ENCODE data around the gene CEMIP. TPM values are rescaled to one million over a fixed set of nuclear protein-coding genes. Genes with fewer than 3 reads are reported as not detected.

CEMIP gene
- polyA plus RNA-seq, 1 donor from 2014 or later, result not detected

DNA sequence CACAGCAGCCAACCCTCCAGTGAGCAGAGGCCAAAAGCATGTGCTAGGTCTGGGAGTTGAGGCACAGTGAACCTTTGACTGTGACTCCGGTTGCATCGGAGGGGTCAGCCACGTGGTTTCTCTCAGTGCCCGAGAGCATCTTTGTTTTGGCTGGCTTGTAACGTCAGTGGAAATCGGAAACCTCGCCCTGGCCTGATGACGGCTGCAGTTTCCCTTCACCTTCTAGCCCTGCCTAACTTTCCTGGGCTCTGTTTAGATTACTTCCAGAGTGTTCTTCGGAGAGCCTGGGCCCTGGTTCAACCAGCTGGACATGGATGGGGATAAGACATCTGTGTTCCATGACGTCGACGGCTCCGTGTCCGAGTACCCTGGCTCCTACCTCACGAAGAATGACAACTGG is 153.8 kb downstream of the CEMIP start:
- H3K27me3 Mint-ChIP-seq, result no peaks in the 10 kb centered on the region
- no peaks in the 10 kb centered on the region for H3K4me1 Mint-ChIP-seq
- no peaks in the 10 kb centered on the region for H3K9me3 Mint-ChIP-seq
- peaks cover 12% of the 10 kb centered on the region for H3K36me3 Mint-ChIP-seq
- no peak overlapping the region for H3K27ac Mint-ChIP-seq
- no peak overlapping the region for H3K4me3 Mint-ChIP-seq

DNA sequence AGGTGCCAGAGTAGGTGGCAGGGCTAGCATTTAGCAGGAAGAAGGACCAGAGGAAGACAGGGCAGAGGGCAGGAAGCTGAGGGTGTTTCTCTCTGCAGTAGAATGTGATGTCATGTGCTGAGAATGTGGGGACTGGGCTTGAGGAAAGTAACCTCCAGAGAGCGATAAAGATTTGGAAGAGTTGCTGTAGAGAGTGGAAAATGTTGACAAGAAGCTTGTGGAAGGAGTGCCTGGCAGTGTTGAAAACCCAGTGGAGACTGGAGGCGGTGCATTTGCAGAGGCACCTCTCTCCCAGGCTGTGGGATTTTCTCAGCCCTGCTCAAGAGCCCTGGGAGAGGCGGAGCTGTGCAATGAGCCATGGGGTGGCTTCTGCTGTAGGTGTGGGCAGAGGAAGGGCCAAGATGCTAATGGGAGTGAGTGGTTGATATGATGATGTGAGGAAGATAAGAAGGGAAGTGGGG is 155.6 kb downstream of the CEMIP start:
- Mint-ChIP-seq H3K27me3 (no peaks in the 10 kb centered on the region), H3K36me3 (peaks cover 12% of the 10 kb centered on the region), H3K4me1 (no peaks in the 10 kb centered on the region), H3K9me3 (no peaks in the 10 kb centered on the region), H3K4me3 (no peak overlapping the region), H3K27ac (no peak overlapping the region)

DNA sequence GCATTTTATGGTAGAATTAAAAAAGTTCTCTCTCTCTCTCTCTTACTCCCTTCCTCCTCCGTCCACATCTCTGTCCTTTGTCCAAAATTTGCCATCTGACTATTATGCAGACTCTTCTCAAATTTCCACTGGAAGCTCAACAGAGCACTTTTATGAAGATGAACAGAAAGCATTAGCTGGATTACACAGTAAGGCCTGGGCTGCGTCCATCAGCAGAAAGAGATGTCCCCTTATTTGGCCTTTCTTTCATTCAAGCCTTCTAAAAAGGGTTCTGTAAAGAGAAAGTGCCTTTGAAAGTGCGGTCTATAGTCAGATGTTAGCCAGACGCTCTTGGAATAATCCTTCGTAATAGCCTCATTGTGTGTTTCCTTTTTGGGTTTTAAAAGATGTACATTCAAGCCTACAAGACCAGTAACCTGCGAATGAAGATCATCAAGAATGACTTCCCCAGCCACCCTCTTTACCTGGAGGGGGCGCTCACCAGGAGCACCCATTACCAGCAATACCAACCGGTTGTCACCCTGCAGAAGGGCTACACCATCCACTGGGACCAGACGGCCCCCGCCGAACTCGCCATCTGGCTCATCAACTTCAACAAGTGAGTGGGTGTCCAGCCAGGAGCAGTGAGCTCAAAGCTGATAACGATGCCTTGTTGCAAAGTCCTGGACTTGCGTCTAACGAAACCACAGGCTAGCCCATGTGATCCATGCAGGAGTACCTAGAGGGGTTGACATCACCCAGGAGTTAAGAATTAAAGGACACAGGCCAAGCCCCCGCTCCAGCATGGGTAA is 157.3 kb downstream of the CEMIP start:
- Mint-ChIP-seq H3K9me3 (no peaks in the 10 kb centered on the region), H3K27ac (no peak overlapping the region), H3K27me3 (no peaks in the 10 kb centered on the region), H3K36me3 (peaks cover 14% of the 10 kb centered on the region), H3K4me3 (no peak overlapping the region), H3K4me1 (no peaks in the 10 kb centered on the region)

DNA sequence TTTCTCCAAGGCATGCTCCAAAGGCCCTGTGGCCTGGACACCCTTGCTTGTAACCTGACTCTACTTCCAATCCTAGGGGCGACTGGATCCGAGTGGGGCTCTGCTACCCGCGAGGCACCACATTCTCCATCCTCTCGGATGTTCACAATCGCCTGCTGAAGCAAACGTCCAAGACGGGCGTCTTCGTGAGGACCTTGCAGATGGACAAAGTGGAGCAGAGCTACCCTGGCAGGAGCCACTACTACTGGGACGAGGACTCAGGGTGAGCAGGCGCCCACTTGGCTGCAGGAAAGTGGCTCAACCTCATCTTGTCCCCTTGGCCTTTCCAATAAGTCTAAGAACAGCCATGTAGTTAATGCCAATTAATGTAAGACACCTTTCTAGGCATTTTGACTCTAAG is 158.5 kb downstream of the CEMIP start:
- Mint-ChIP-seq H3K27me3 (no peaks in the 10 kb centered on the region), H3K4me1 (no peaks in the 10 kb centered on the region), H3K9me3 (no peaks in the 10 kb centered on the region), H3K27ac (no peak overlapping the region), H3K4me3 (no peak overlapping the region), H3K36me3 (peaks cover 15% of the 10 kb centered on the region)

DNA sequence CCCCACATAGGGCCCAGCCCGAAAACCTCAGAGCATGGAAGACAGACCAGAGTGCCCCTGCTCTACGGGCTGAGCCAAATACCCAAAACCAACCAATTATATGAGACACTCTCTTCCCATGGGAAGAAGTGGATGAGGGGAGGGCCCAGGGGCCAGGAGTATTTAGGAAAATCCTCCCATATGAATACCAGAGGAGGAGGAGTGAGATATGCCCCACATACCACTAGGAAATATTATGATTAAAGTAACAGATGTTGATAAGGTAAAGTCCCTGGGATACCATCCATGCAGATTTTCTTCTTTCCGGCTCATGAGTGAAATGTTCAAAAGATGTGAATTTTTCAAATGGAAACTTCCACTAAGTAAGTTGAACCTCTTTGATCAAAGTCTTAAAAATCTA is 160.0 kb downstream of the CEMIP start:
- Mint-ChIP-seq H3K27ac (no peak overlapping the region), H3K36me3 (peaks cover 15% of the 10 kb centered on the region), H3K27me3 (no peaks in the 10 kb centered on the region), H3K9me3 (no peaks in the 10 kb centered on the region), H3K4me1 (no peaks in the 10 kb centered on the region), H3K4me3 (no peak overlapping the region)

DNA sequence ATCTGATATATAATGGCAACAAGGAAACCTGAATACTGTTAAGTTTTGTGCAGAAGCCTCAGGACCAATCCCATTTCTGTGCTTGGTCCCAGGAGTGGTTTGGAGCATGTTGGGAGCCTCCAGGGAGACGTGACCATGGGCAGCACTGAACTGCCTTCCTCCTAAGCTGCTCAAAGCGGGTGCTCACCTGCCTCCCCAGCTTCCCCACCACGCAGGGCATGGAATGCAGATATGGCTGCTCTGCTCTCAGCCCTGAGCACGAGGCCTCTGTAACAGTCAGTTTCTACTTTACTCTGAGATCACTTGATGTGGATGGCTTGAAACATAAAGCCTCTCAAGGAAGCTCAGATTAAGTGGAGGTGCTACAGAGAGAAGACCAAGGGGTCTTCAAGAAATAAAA is 161.2 kb downstream of the CEMIP start:
- H3K27ac Mint-ChIP-seq, result no peak overlapping the region
- no peak overlapping the region for H3K4me3 Mint-ChIP-seq
- peaks cover 16% of the 10 kb centered on the region for H3K36me3 Mint-ChIP-seq
- H3K9me3 Mint-ChIP-seq, result no peaks in the 10 kb centered on the region
- peaks cover 0 to under 1% (median under 1%) of the 10 kb centered on the region in 3 donors for H3K4me1 Mint-ChIP-seq
- no peaks in the 10 kb centered on the region for H3K27me3 Mint-ChIP-seq

DNA sequence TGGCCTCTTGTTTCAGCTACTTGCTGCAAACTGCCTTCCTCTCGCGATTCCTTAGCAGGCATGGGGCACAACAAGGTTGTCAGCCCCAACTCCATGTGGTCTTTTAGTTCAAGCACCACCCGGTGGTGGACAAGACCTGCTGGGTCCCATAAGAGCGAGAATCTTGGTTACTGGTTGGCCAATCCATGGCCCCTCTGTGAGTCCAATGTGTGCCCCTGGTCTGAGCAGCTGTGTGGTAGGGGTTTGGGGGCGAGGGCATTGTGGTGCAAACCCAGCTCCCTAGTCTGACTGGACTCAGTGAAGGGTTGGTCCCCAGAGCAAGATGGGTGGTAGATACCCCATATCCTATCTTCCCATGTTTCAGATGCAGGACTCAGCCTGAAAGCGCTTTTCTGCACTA is 161.7 kb downstream of the CEMIP start:
- Mint-ChIP-seq H3K9me3 (no peaks in the 10 kb centered on the region), H3K4me1 (peaks cover 4 to 5% (median 5%) of the 10 kb centered on the region in 3 donors), H3K27ac (no peak overlapping the region), H3K36me3 (peaks cover 16% of the 10 kb centered on the region), H3K27me3 (no peaks in the 10 kb centered on the region), H3K4me3 (no peak overlapping the region)

DNA sequence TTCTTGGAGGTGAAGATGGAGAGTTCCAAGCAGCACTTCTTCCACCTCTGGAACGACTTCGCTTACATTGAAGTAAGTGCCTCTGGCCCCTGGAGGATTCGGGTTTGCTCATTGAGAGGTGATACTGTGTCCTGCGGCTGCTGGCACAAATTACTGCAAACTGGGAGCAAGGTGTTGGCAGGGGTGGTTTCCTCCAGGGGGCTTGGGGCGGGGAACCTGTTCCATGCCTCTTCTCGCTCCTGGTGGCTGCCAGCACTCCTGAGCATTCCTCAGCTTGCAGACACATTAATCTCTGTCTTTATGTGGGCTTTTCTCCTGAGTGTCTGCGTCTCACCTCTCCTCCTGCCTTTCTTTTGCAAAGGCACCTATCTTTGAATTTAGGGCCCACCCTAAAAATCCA is 163.1 kb downstream of the CEMIP start:
- peaks cover 8 to 10% (median 9%) of the 10 kb centered on the region in 3 donors for H3K4me1 Mint-ChIP-seq
- no peak overlapping the region for H3K27ac Mint-ChIP-seq
- H3K9me3 Mint-ChIP-seq, result no peaks in the 10 kb centered on the region
- no peaks in the 10 kb centered on the region for H3K27me3 Mint-ChIP-seq
- H3K4me3 Mint-ChIP-seq, result no peak overlapping the region
- peaks cover 15% of the 10 kb centered on the region for H3K36me3 Mint-ChIP-seq

DNA sequence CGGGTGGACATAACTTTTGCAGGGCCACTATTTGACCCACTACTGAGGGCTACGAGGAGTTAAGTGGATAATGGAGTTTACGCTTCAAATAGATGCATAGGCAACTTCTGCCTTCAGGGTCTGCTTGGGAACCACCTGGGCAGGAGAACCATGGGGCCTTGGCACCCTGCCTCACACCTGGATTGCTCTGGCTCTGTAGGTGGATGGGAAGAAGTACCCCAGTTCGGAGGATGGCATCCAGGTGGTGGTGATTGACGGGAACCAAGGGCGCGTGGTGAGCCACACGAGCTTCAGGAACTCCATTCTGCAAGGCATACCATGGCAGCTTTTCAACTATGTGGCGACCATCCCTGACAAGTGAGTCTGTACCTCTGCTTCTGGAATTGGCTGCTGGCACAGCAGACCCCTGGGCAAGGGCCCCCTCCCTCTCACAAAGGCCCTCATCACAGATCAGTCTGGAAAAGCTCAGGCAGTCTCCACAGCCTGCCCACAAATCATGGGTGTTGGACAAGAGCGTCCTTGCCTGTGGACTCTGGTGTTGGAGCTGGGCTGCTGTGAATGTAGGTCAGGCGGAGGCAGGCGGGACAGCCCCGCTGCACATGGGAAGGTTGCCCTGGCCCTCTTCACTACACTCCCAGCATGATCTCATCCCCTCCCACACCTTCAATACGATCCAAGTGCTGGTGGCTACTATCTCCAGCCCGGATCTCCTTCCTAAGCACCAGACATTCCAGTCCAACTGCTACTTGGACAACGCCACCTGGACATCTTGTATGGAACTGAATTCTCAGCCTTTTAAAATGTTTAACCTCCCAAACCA is 163.8 kb downstream of the CEMIP start:
- H3K4me1 Mint-ChIP-seq, result peaks cover 8 to 10% (median 9%) of the 10 kb centered on the region in 3 donors
- H3K9me3 Mint-ChIP-seq, result no peaks in the 10 kb centered on the region
- H3K4me3 Mint-ChIP-seq, result peak overlapping the region in 1 of 4 donors; percentile 30
- H3K27ac Mint-ChIP-seq, result no peak overlapping the region
- H3K27me3 Mint-ChIP-seq, result no peaks in the 10 kb centered on the region
- peaks cover 16% of the 10 kb centered on the region for H3K36me3 Mint-ChIP-seq

DNA sequence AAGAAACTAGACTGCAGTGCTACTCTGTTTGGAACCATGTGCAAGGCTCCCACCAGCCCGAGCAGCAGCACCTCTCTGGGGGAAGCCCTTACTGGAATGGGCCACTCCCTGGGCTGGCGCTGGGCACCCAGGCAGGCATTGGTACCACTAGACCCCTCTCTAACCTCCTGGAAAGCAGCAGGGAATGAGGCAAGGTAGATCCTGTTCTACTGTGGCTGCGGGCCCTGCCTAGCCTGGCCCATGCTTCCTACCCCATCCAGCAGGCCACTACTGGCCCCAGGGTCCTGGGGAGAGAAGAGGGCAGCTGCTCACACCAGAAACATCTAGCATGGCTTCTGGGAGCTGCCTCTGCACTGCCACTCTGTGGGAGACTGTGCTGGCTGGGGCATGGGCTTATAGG is 165.6 kb downstream of the CEMIP start:
- no peak overlapping the region for H3K4me3 Mint-ChIP-seq
- peaks cover 8 to 10% (median 9%) of the 10 kb centered on the region in 3 donors for H3K4me1 Mint-ChIP-seq
- H3K36me3 Mint-ChIP-seq, result peaks cover 19% of the 10 kb centered on the region
- H3K27ac Mint-ChIP-seq, result no peak overlapping the region
- H3K9me3 Mint-ChIP-seq, result no peaks in the 10 kb centered on the region
- no peaks in the 10 kb centered on the region for H3K27me3 Mint-ChIP-seq

DNA sequence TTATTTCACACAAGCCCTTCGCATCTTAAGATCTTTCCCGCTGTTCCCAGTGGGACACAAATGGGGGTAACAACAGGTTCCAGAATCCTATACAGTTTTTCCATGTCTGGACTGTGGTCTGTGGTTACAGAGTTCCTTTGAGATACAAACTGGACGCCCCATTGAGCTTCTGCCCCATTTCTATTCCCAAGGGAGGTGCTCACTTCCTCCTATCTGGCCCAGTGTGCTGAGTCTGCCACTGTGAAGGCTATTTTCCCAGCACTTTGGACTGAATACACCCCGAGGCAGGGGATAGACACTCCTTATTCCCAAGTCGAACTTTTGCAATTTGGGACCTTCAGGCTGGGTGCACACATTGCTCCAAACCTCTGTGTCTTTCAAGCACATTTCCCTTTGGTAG is 166.4 kb downstream of the CEMIP start:
- Mint-ChIP-seq H3K27me3 (no peaks in the 10 kb centered on the region), H3K4me3 (no peak overlapping the region), H3K4me1 (peaks cover 8 to 10% (median 9%) of the 10 kb centered on the region in 3 donors), H3K9me3 (no peaks in the 10 kb centered on the region), H3K27ac (no peak overlapping the region), H3K36me3 (peaks cover 19% of the 10 kb centered on the region)

DNA sequence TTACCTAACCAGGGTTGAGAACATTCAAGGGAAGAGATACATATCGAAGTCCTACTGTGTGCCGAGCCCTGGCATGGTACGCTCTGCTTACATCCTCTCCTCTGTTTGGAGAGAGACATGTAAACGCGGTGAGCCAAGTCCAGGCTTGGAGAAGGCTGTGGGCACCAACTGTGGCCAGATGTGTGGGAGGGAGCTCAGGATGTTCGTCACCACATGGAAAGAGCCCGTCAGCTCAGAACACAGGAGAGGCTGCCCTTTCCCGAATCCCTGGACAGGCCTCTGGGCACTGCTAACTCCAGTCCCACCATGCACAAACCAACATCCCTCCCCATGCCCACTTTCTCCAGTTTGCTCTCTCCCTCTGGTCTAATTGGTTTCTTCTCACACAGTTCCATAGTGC is 167.4 kb downstream of the CEMIP start:
- Mint-ChIP-seq H3K9me3 (no peaks in the 10 kb centered on the region), H3K27me3 (no peaks in the 10 kb centered on the region), H3K36me3 (peaks cover 22% of the 10 kb centered on the region), H3K27ac (peak overlapping the region in 1 of 3 donors; percentile 18), H3K4me3 (no peak overlapping the region), H3K4me1 (peaks cover 8 to 10% (median 9%) of the 10 kb centered on the region in 3 donors)

DNA sequence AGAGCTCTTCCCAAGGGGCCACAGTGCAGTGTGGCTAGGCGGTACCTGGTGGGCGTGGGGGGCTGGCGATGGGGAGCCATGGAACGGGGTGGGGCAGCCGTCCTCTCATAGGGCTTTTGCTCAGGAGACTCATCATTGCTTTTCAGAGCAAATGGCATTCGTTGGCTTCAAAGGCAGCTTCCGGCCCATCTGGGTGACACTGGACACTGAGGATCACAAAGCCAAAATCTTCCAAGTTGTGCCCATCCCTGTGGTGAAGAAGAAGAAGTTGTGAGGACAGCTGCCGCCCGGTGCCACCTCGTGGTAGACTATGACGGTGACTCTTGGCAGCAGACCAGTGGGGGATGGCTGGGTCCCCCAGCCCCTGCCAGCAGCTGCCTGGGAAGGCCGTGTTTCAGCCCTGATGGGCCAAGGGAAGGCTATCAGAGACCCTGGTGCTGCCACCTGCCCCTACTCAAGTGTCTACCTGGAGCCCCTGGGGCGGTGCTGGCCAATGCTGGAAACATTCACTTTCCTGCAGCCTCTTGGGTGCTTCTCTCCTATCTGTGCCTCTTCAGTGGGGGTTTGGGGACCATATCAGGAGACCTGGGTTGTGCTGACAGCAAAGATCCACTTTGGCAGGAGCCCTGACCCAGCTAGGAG is 169.6 kb downstream of the CEMIP start:
- Mint-ChIP-seq H3K4me1 (peaks cover 8 to 10% (median 9%) of the 10 kb centered on the region in 3 donors), H3K27ac (no peak overlapping the region), H3K9me3 (no peaks in the 10 kb centered on the region), H3K27me3 (no peaks in the 10 kb centered on the region), H3K36me3 (peaks cover 23% of the 10 kb centered on the region), H3K4me3 (no peak overlapping the region)

DNA sequence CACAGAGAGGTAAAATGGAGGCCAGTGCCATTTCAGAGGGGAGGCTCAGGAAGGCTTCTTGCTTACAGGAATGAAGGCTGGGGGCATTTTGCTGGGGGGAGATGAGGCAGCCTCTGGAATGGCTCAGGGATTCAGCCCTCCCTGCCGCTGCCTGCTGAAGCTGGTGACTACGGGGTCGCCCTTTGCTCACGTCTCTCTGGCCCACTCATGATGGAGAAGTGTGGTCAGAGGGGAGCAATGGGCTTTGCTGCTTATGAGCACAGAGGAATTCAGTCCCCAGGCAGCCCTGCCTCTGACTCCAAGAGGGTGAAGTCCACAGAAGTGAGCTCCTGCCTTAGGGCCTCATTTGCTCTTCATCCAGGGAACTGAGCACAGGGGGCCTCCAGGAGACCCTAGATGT is 170.6 kb downstream of the CEMIP start:
- H3K27me3 Mint-ChIP-seq, result no peaks in the 10 kb centered on the region
- H3K36me3 Mint-ChIP-seq, result peaks cover 24% of the 10 kb centered on the region
- H3K27ac Mint-ChIP-seq, result no peak overlapping the region
- H3K4me1 Mint-ChIP-seq, result peaks cover 8 to 10% (median 9%) of the 10 kb centered on the region in 3 donors
- no peaks in the 10 kb centered on the region for H3K9me3 Mint-ChIP-seq
- H3K4me3 Mint-ChIP-seq, result no peak overlapping the region

Data from IgD-negative memory B cell (primary cell).